ENCODE data around the gene SYDE2. TPM values are rescaled to one million over a fixed set of nuclear protein-coding genes. Genes with fewer than 3 reads are reported as not detected.

SYDE2 gene
- total RNA-seq, 6 experiments from 2014 or later: 9.1 to 12.3 (median 10.3) TPM

- peaks cover 39% of the 10 kb centered on the region for H3K36me3 Mint-ChIP-seq (ENCODE audit: low read depth)
- H3K27me3 Mint-ChIP-seq (ENCODE audit: insufficient read depth): no peaks in the 10 kb centered on the region
- TF ChIP-seq CTCF (IDR thresholded peaks at IDR 0.05): no peak
- peaks cover 9% of the 10 kb centered on the region; the same call in 1 of the 2 replicates for H3K4me1 Mint-ChIP-seq (ENCODE audit: low read depth)
- H3K27ac Mint-ChIP-seq: no peak overlapping the region
- H3K9me3 Mint-ChIP-seq: no peaks in the 10 kb centered on the region
- DNase-seq: no peak
- no peak overlapping the region for H3K4me3 Mint-ChIP-seq
Observed at GRCh38 chr1:85178396-85178795, 22.4 kb downstream of the SYDE2 start.

GRCh38 chr1:85174503-85174902 is 26.3 kb downstream of the SYDE2 start:
- no peaks in the 10 kb centered on the region for H3K9me3 Mint-ChIP-seq
- DNase-seq: no peak
- no peak overlapping the region for H3K27ac Mint-ChIP-seq
- peaks cover 20% of the 10 kb centered on the region for H3K36me3 Mint-ChIP-seq (ENCODE audit: low read depth)
- peaks cover 2% of the 10 kb centered on the region; the same call in 1 of the 2 replicates for H3K4me1 Mint-ChIP-seq (ENCODE audit: low read depth)
- TF ChIP-seq CTCF (IDR thresholded peaks at IDR 0.05): no peak
- H3K4me3 Mint-ChIP-seq: no peak overlapping the region
- no peaks in the 10 kb centered on the region for H3K27me3 Mint-ChIP-seq (ENCODE audit: insufficient read depth)

GRCh38 chr1:85172684-85173337 is 28.0 kb downstream of the SYDE2 start:
- Mint-ChIP-seq H3K27ac (no peak overlapping the region), H3K36me3 (ENCODE audit: low read depth) (peaks cover 19% of the 10 kb centered on the region), H3K9me3 (no peaks in the 10 kb centered on the region), H3K27me3 (ENCODE audit: insufficient read depth) (no peaks in the 10 kb centered on the region), H3K4me3 (no peak overlapping the region), H3K4me1 (ENCODE audit: low read depth) (no peaks in the 10 kb centered on the region; the same call in 1 of the 2 replicates)
- no peak for DNase-seq
- TF ChIP-seq CTCF (IDR thresholded peaks at IDR 0.05): no peak

GRCh38 chr1:85171721-85172120 is 29.1 kb downstream of the SYDE2 start:
- Mint-ChIP-seq H3K4me3 (no peak overlapping the region), H3K27me3 (ENCODE audit: insufficient read depth) (no peaks in the 10 kb centered on the region), H3K36me3 (ENCODE audit: low read depth) (peaks cover 10% of the 10 kb centered on the region), H3K9me3 (no peaks in the 10 kb centered on the region), H3K4me1 (ENCODE audit: low read depth) (peaks cover 1% of the 10 kb centered on the region; the same call in 1 of the 2 replicates), H3K27ac (no peak overlapping the region)
- no peak for DNase-seq
- no peak for TF ChIP-seq CTCF (IDR thresholded peaks at IDR 0.05)

GRCh38 chr1:85168884-85169283 is 31.9 kb downstream of the SYDE2 start:
- no peak overlapping the region for H3K4me3 Mint-ChIP-seq
- H3K27me3 Mint-ChIP-seq (ENCODE audit: insufficient read depth): no peaks in the 10 kb centered on the region
- peaks cover 8% of the 10 kb centered on the region; the same call in 1 of the 2 replicates for H3K4me1 Mint-ChIP-seq (ENCODE audit: low read depth)
- TF ChIP-seq CTCF (IDR thresholded peaks at IDR 0.05): no peak
- no peaks in the 10 kb centered on the region for H3K9me3 Mint-ChIP-seq
- DNase-seq: no peak
- H3K36me3 Mint-ChIP-seq (ENCODE audit: low read depth): peaks cover 7% of the 10 kb centered on the region
- H3K27ac Mint-ChIP-seq: no peak overlapping the region
